HL-60 (cell line): ENCODE results near the gene DIP2C.

Experiments used
- GABPA ChIP-seq: IDR thresholded peaks from 2 replicates; pipeline ENCODE4 v1.6.1; 2012; ENCODE audit warnings: low read depth
- POLR2AphosphoS5 ChIP-seq: IDR thresholded peaks from 2 replicates; pipeline ENCODE4 v1.6.1; 2012; ENCODE audit warnings: low read depth
- SPI1 ChIP-seq: IDR thresholded peaks from 2 replicates; pipeline ENCODE4 v1.6.1; 2012; ENCODE audit warnings: low read depth, mild to moderate bottlenecking, borderline replicate concordance
- TF ChIP-seq, protein P1 (sequence below): IDR thresholded peaks from one replicate; pipeline ENCODE4 v1.5.1; 2011; ENCODE audit warnings: low read length, control low read depth, inconsistent platforms; ENCODE audit not compliant: insufficient read depth
- TF ChIP-seq, protein P2 (sequence below): IDR thresholded peaks from 2 replicates; pipeline ENCODE4 v1.6.1; 2012; ENCODE audit warnings: low read depth; ENCODE audit not compliant: insufficient replicate concordance

DNA sequence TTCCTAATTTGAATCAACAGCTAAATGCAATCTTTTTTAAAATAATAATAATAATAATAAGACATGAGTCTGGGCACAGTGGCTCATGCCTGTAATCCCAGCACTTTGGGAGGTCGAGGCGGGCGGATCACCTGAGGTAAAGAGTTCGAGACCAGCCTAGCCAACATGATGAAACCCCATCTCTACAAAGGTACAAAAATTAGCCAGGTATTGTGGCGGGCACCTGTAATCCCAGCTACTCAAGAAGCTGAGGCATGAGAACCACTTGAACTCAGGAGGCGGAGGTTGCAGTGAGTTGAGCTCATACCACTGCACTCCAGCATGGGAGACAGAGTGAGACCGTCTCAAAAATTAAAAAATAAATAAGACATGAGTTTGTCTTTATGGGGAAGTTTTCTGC, 3.9 kb downstream of the DIP2C start:
- TF ChIP-seq POLR2AphosphoS5 (no peak), SPI1 (no peak), GABPA (no peak)
- TF ChIP-seq, protein P1, sequence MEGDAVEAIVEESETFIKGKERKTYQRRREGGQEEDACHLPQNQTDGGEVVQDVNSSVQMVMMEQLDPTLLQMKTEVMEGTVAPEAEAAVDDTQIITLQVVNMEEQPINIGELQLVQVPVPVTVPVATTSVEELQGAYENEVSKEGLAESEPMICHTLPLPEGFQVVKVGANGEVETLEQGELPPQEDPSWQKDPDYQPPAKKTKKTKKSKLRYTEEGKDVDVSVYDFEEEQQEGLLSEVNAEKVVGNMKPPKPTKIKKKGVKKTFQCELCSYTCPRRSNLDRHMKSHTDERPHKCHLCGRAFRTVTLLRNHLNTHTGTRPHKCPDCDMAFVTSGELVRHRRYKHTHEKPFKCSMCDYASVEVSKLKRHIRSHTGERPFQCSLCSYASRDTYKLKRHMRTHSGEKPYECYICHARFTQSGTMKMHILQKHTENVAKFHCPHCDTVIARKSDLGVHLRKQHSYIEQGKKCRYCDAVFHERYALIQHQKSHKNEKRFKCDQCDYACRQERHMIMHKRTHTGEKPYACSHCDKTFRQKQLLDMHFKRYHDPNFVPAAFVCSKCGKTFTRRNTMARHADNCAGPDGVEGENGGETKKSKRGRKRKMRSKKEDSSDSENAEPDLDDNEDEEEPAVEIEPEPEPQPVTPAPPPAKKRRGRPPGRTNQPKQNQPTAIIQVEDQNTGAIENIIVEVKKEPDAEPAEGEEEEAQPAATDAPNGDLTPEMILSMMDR: no peak
- TF ChIP-seq, protein P2, sequence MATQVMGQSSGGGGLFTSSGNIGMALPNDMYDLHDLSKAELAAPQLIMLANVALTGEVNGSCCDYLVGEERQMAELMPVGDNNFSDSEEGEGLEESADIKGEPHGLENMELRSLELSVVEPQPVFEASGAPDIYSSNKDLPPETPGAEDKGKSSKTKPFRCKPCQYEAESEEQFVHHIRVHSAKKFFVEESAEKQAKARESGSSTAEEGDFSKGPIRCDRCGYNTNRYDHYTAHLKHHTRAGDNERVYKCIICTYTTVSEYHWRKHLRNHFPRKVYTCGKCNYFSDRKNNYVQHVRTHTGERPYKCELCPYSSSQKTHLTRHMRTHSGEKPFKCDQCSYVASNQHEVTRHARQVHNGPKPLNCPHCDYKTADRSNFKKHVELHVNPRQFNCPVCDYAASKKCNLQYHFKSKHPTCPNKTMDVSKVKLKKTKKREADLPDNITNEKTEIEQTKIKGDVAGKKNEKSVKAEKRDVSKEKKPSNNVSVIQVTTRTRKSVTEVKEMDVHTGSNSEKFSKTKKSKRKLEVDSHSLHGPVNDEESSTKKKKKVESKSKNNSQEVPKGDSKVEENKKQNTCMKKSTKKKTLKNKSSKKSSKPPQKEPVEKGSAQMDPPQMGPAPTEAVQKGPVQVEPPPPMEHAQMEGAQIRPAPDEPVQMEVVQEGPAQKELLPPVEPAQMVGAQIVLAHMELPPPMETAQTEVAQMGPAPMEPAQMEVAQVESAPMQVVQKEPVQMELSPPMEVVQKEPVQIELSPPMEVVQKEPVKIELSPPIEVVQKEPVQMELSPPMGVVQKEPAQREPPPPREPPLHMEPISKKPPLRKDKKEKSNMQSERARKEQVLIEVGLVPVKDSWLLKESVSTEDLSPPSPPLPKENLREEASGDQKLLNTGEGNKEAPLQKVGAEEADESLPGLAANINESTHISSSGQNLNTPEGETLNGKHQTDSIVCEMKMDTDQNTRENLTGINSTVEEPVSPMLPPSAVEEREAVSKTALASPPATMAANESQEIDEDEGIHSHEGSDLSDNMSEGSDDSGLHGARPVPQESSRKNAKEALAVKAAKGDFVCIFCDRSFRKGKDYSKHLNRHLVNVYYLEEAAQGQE: no peak
